SK-N-SH (cell line): ENCODE data around the gene ZNF14. TPM values are rescaled to one million over a fixed set of nuclear protein-coding genes. Genes with fewer than 3 reads are reported as not detected.
A peak's percentile ranks its signal among the peaks of the same experiment; 100 is the strongest.

Experiments
- CTCF ChIA-PET: fragments of 300-600, 350-600 bp; formaldehyde crosslinking; extraction: SDS; loops from one replicate; lab custom pipeline; 2021; lab: Yijun Ruan, JAX
- POLR2A ChIA-PET: fragments of 350-600 bp; sonication (Branson Sonifier 250); formaldehyde crosslinking; extraction: SDS; loops from one replicate; lab custom pipeline; 2020; ENCODE audit warnings: antibody characterized with exemption, inconsistent platforms; lab: Yijun Ruan, JAX
- DNase-seq: peaks from one replicate; pipeline ENCODE4 v3.0.0; 2012
- H2AFZ ChIP-seq: fragments of 200-600 bp; sonication (generic); 2 replicates; pipeline ENCODE4 v1.8.1; 2016; ENCODE audit warnings: antibody characterized with exemption, mild to moderate bottlenecking, low read depth
- H3F3A ChIP-seq: fragments of 200-600 bp; sonication (generic); replicated peaks from 2 replicates; pipeline ENCODE3; 2016; ENCODE audit warnings: antibody characterized with exemption, mild to moderate bottlenecking; ENCODE audit not compliant: insufficient read depth
- H3K27ac ChIP-seq, 2 experiments: fragments of 200-500 bp in 1 of 2; fragments of 200-600 bp in 1 of 2; sonication (Bioruptor generic) in 1 of 2; sonication (generic), shearing (Covaris generic) in 1 of 2; 2 replicates each; pipeline versions ENCODE4 v1.5.1 to v1.6.1; 2014 to 2016; ENCODE audit warnings: low read depth in 2 of 2, inconsistent platforms in 1 of 2, low read length in 1 of 2, mild to moderate bottlenecking in 1 of 2, mixed read lengths in 1 of 2
- H3K27me3 ChIP-seq: fragments of 200-600 bp; sonication (generic), shearing (Covaris generic); 2 replicates; pipeline ENCODE4 v1.6.1; 2016; ENCODE audit warnings: mixed run types; ENCODE audit not compliant: insufficient read depth
- H3K36me3 ChIP-seq, 2 experiments: fragments of 200-500 bp in 1 of 2; fragments of 200-600 bp in 1 of 2; sonication (Bioruptor generic) in 1 of 2; sonication (generic) in 1 of 2; replicated peaks in 1 of 2; 2 replicates each; pipeline versions ENCODE3 to v1.5.1; 2014 to 2016; ENCODE audit warnings: low read length in 1 of 2, mild to moderate bottlenecking in 1 of 2; ENCODE audit not compliant: insufficient read depth in 2 of 2, control insufficient read depth in 1 of 2
- H3K4me1 ChIP-seq, 2 experiments: fragments of 200-500 bp in 1 of 2; fragments of 200-600 bp in 1 of 2; sonication (Bioruptor generic) in 1 of 2; sonication (generic), shearing (Covaris generic) in 1 of 2; 2 replicates each; pipeline versions ENCODE4 v1.5.1 to v1.6.1; 2014 to 2016; ENCODE audit warnings: low read depth in 1 of 2, low read length in 1 of 2, mixed run types in 1 of 2; ENCODE audit not compliant: insufficient read depth in 2 of 2, control insufficient read depth in 1 of 2
- H3K4me2 ChIP-seq: fragments of 200-600 bp; sonication (generic), shearing (Covaris generic); 2 replicates; pipeline ENCODE4 v1.6.1; 2017; ENCODE audit warnings: mixed run types
- H3K4me3 ChIP-seq, 2 experiments: fragments of 200-500 bp in 1 of 2; fragments of 200-600 bp in 1 of 2; sonication (Bioruptor generic) in 1 of 2; sonication (generic), shearing (Covaris generic) in 1 of 2; 2 replicates each; pipeline versions ENCODE4 v1.5.1 to v1.8.1; 2014 to 2016; ENCODE audit warnings: low read depth in 2 of 2, inconsistent platforms in 1 of 2, low read length in 1 of 2, mild to moderate bottlenecking in 1 of 2, mixed read lengths in 1 of 2, moderate library complexity in 1 of 2
- H3K79me2 ChIP-seq: fragments of 200-600 bp; sonication (generic); 2 replicates; pipeline ENCODE4 v1.8.1; 2017; ENCODE audit warnings: mild to moderate bottlenecking; ENCODE audit not compliant: insufficient read depth
- H3K9ac ChIP-seq: fragments of 200-600 bp; sonication (generic); 2 replicates; pipeline ENCODE4 v1.6.1; 2017; ENCODE audit warnings: mixed run types
- H3K9me2 ChIP-seq: fragments of 200-600 bp; sonication (generic); 2 replicates; pipeline ENCODE4 v1.6.1; 2017; ENCODE audit warnings: mixed run types
- H3K9me3 ChIP-seq: fragments of 200-600 bp; sonication (generic); 2 replicates; pipeline ENCODE4 v1.6.1; 2017; ENCODE audit warnings: mixed run types, mild to moderate bottlenecking, moderate library complexity
- H4K20me1 ChIP-seq: fragments of 200-600 bp; sonication (generic); 2 replicates; pipeline ENCODE4 v1.6.1; 2017; ENCODE audit warnings: mild to moderate bottlenecking, mixed run types; ENCODE audit not compliant: insufficient read depth
- CHD2 ChIP-seq: fragments of 150-350 bp; IDR thresholded peaks from 2 replicates; pipeline ENCODE4 v1.6.1; 2018; ENCODE audit warnings: low read length; ENCODE audit not compliant: partially characterized antibody
- ELF1 ChIP-seq: IDR thresholded peaks from 2 replicates; pipeline ENCODE4 v1.4.0; 2012
- EP300 ChIP-seq, 2 experiments: IDR thresholded peaks; 2 replicates each; pipeline versions ENCODE4 v1.4.0 to v1.6.1; 2012; ENCODE audit warnings: borderline replicate concordance in 1 of 2, low read depth in 1 of 2, low read length in 1 of 2
- EZH2phosphoT487 ChIP-seq: fragments of 200-600 bp; sonication (generic); IDR thresholded peaks from 2 replicates; pipeline ENCODE4 v1.6.1; 2017; ENCODE audit warnings: low read depth, mixed run types, mild to moderate bottlenecking, antibody characterized with exemption, moderate library complexity, borderline replicate concordance
- FOSL2 ChIP-seq: IDR thresholded peaks from 2 replicates; pipeline ENCODE4 v1.4.0; 2012; ENCODE audit warnings: low read depth, mild to moderate bottlenecking, moderate library complexity, borderline replicate concordance
- FOXJ3 ChIP-seq: sonication (generic); formaldehyde crosslinking; IDR thresholded peaks from 2 replicates; pipeline ENCODE4 v1.5.1; 2020; ENCODE audit warnings: mild to moderate bottlenecking, missing genetic modification reagents
- GATA2 ChIP-seq: sonication (generic); formaldehyde crosslinking; IDR thresholded peaks from 2 replicates; pipeline ENCODE4 v1.5.0; 2020; ENCODE audit warnings: mild to moderate bottlenecking, missing genetic modification reagents
- IRF3 ChIP-seq: fragments of 150-350 bp; IDR thresholded peaks from 2 replicates; pipeline ENCODE4 v1.6.1; 2016; ENCODE audit warnings: mild to moderate bottlenecking, low read depth, low read length
- JUND ChIP-seq: IDR thresholded peaks from 2 replicates; pipeline ENCODE4 v1.4.0; 2012
- MAX ChIP-seq: IDR thresholded peaks from 2 replicates; pipeline ENCODE4 v1.4.0; 2012; ENCODE audit warnings: low read depth
- MEF2A ChIP-seq: IDR thresholded peaks from 2 replicates; pipeline ENCODE4 v1.4.0; 2012; ENCODE audit warnings: low read depth, borderline replicate concordance
- MXI1 ChIP-seq: IDR thresholded peaks from 2 replicates; pipeline ENCODE4 v1.6.1; 2012; ENCODE audit warnings: mild to moderate bottlenecking, low read depth, low read length, improper control_type of control experiment
- NFIC ChIP-seq: IDR thresholded peaks from 2 replicates; pipeline ENCODE4 v1.4.0; 2012; ENCODE audit warnings: borderline replicate concordance
- NRF1 ChIP-seq: IDR thresholded peaks from 2 replicates; pipeline ENCODE4 v1.6.1; 2012; ENCODE audit warnings: low read depth, mild to moderate bottlenecking, low read length
- PBX3 ChIP-seq: IDR thresholded peaks from 2 replicates; pipeline ENCODE4; 2012
- POLR2AphosphoS5 ChIP-seq: IDR thresholded peaks from 2 replicates; pipeline ENCODE4 v1.6.1; 2012; ENCODE audit warnings: low read depth, low read length
- REST ChIP-seq: IDR thresholded peaks from 2 replicates; pipeline ENCODE4 v1.6.1; 2012; ENCODE audit warnings: mild to moderate bottlenecking, low read depth, low read length, moderate library complexity
- RXRA ChIP-seq: IDR thresholded peaks from 2 replicates; pipeline ENCODE4 v1.4.0; 2012; ENCODE audit warnings: low read depth, mild to moderate bottlenecking, borderline replicate concordance
- TAF1 ChIP-seq: IDR thresholded peaks from 2 replicates; pipeline ENCODE4 v1.6.1; 2012; ENCODE audit warnings: low read depth, mild to moderate bottlenecking, low read length, moderate library complexity, borderline replicate concordance
- TEAD4 ChIP-seq: IDR thresholded peaks from 2 replicates; pipeline ENCODE4 v1.4.0; 2012; ENCODE audit warnings: mild to moderate bottlenecking, borderline replicate concordance; ENCODE audit not compliant: insufficient read depth
- USF2 ChIP-seq: fragments of 150-350 bp; IDR thresholded peaks from 2 replicates; pipeline ENCODE4 v1.6.1; 2017; ENCODE audit warnings: antibody characterized with exemption, low read length, low read depth, borderline replicate concordance
- YY1 ChIP-seq: IDR thresholded peaks from 2 replicates; pipeline ENCODE4 v1.4.0; 2012; ENCODE audit warnings: low read depth, mild to moderate bottlenecking
- WGBS: methylation state at CpG from one replicate; pipeline ENCODE4 v1.1.6; 2017; ENCODE audit warnings: low lambda C conversion rate; 5-methylcytosine and 5-hydroxymethylcytosine counted together
- polyA plus RNA-seq, 3 experiments: library from polyadenylated mRNA; depleted of rRNA; stranded (reverse); fragments of >200 nt; gene quantifications; 2 replicates each; pipeline ENCODE4 v1.2.3, GENCODE V29; 2012

ZNF14 gene
- polyA plus RNA-seq, 1 of the 3 experiments (the other 2 are of a cell fraction), result 1.1 TPM

- POLR2A ChIA-PET, result no interaction called here
- Histone ChIP-seq H3K9me3 (no peaks in the 10 kb centered on the region), H3K4me2 (no peak overlapping the region), H3K9me2 (no peaks in the 10 kb centered on the region), H3K79me2 (no peaks in the 10 kb centered on the region), H3K27me3 (no peaks in the 10 kb centered on the region), H3K36me3 (peaks cover 0 to 5% of the 10 kb centered on the region in 2 experiments), H3K4me1 (no peaks in the 10 kb centered on the region), H3F3A (peaks cover 3% of the 10 kb centered on the region), H3K27ac (no peak overlapping the region), H3K4me3 (no peak overlapping the region), H2AFZ (no peak overlapping the region), H4K20me1 (no peaks in the 10 kb centered on the region), H3K9ac (no peak overlapping the region)
- DNase-seq, result peak; percentile 34
- CTCF ChIA-PET, result no interaction called here
- 67% methylated on average over 3 of the region's 3 CpGs for WGBS
- TF ChIP-seq MAX (no peak), FOSL2 (no peak), ELF1 (no peak), FOXJ3 (CRISPR knock-in tag) (no peak), GATA2 (CRISPR knock-in tag) (no peak), USF2 (no peak), MEF2A (no peak), YY1 (no peak), PBX3 (no peak)
Measured at GRCh38 chr19:19687090-19687489, 45.8 kb downstream of the ZNF14 start.

GRCh38 chr19:19686580-19686979 is 46.3 kb downstream of the ZNF14 start:
- H3K9me3 ChIP-seq, result no peaks in the 10 kb centered on the region
- no peak overlapping the region for H3K9ac ChIP-seq
- peaks cover 0 to 5% of the 10 kb centered on the region in 2 experiments for H3K36me3 ChIP-seq
- POLR2A ChIA-PET, result no interaction called here
- H4K20me1 ChIP-seq, result no peaks in the 10 kb centered on the region
- H3K9me2 ChIP-seq, result no peaks in the 10 kb centered on the region
- 96% methylated on average over 6 of the region's 6 CpGs for WGBS
- CTCF ChIA-PET, result no interaction called here
- no peak for DNase-seq
- H2AFZ ChIP-seq, result no peak overlapping the region
- no peaks in the 10 kb centered on the region for H3K27me3 ChIP-seq
- H3K4me1 ChIP-seq, result no peaks in the 10 kb centered on the region
- H3K27ac ChIP-seq, result no peak overlapping the region
- no peak overlapping the region for H3K4me3 ChIP-seq
- no peaks in the 10 kb centered on the region for H3K79me2 ChIP-seq
- H3K4me2 ChIP-seq, result no peak overlapping the region
- peaks cover 3% of the 10 kb centered on the region for H3F3A ChIP-seq
- no peak for TF ChIP-seq POLR2AphosphoS5
- no peak for TF ChIP-seq FOSL2
- no peak for TF ChIP-seq MXI1
- no peak for TF ChIP-seq NRF1
- no peak for TF ChIP-seq NFIC
- no peak for TF ChIP-seq IRF3
- no peak for TF ChIP-seq YY1
- TF ChIP-seq REST, result no peak
- TF ChIP-seq TEAD4, result no peak
- TF ChIP-seq CHD2, result no peak
- no peak for TF ChIP-seq RXRA
- TF ChIP-seq TAF1, result no peak
- no peak for TF ChIP-seq ELF1
- no peak for TF ChIP-seq JUND
- no peak for TF ChIP-seq MAX
- TF ChIP-seq EP300 (IDR thresholded peaks at IDR 0.05; ENCODE audit: borderline replicate concordance in 1 of 2, low read depth in 1 of 2, low read length in 1 of 2), result no peak
- TF ChIP-seq EZH2phosphoT487, result no peak
